ENCODE results near the gene SPAST.
"Not testable (repeated sequence)": the region's sequence is repeated elsewhere in the genome, so short reads cannot be mapped to it uniquely, and the experiment has no call there.

SPAST gene

GRCh38 chr2:32063310-32064020, at the start of gene SPAST:
TSS of gene SPAST (plus strand) at chr2:32063556. CDS start at chr2:32063832, 276 bp downstream.
- DNase-seq, result peak; percentile 98 to 99

GRCh38 chr2:32018789-32019482, 44.4 kb upstream of the SPAST start:
- DNase-seq, result not testable (repeated sequence)

- DNase-seq, result not testable (repeated sequence)
Measured at GRCh38 chr2:32034198-32034887, 29.0 kb upstream of the SPAST start.

- peak; percentile 90 to 92 for DNase-seq
Measured at GRCh38 chr2:32039447-32040219, 23.7 kb upstream of the SPAST start, which contains the start of gene DPY30. TSS of gene DPY30 (minus strand) at chr2:32039805. CDS start at chr2:32039456, 349 bp downstream.

- DNase-seq, result no peak
Measured at GRCh38 chr2:32043561-32043960, 19.8 kb upstream of the SPAST start.

GRCh38 chr2:32051836-32052439, 11.4 kb upstream of the SPAST start:
- DNase-seq, result no peak

- not testable (repeated sequence) for DNase-seq
Measured at GRCh38 chr2:32054583-32054982, 8.8 kb upstream of the SPAST start.

- no peak for DNase-seq
Measured at GRCh38 chr2:32058130-32058529, 5.2 kb upstream of the SPAST start.

GRCh38 chr2:32060266-32060665, 3.1 kb upstream of the SPAST start:
- no peak for DNase-seq

GRCh38 chr2:32061430-32061829, 1.9 kb upstream of the SPAST start:
- no peak for DNase-seq

GRCh38 chr2:32061973-32062861, 1.1 kb upstream of the SPAST start:
- DNase-seq, result peak; percentile 44 to 47

GRCh38 chr2:32064021-32064601, 755 bp downstream of the SPAST start:
- DNase-seq, result peak; percentile 35 to 43

- no peak for DNase-seq
Measured at GRCh38 chr2:32064713-32065112, 1.4 kb downstream of the SPAST start.

GRCh38 chr2:32067549-32067948, 4.2 kb downstream of the SPAST start:
- no peak for DNase-seq

GRCh38 chr2:32074134-32074506, 10.8 kb downstream of the SPAST start:
- DNase-seq, result no peak

GRCh38 chr2:32095671-32096070, 32.3 kb downstream of the SPAST start:
- no peak for DNase-seq

GRCh38 chr2:32108111-32108510, 44.8 kb downstream of the SPAST start:
- no peak for DNase-seq

GRCh38 chr2:32118055-32118454, 54.7 kb downstream of the SPAST start:
- no peak for DNase-seq

GRCh38 chr2:32119161-32119560, 55.8 kb downstream of the SPAST start:
- no peak for DNase-seq

- DNase-seq, result no peak
Measured at GRCh38 chr2:32124660-32125059, 61.3 kb downstream of the SPAST start.

GRCh38 chr2:32128636-32129035, 65.3 kb downstream of the SPAST start:
- no peak for DNase-seq

Data from Kasumi-1 (cell line).